NCI-H2107 treated with DMSO at 0.1 percent for 48 hours (cell line): ENCODE data around the gene NNAT.
"Not testable (repeated sequence)": the region's sequence is repeated elsewhere in the genome, so short reads cannot be mapped to it uniquely, and the experiment has no call there.

Experiments used
- DNase-seq: peaks from one replicate; lab custom pipeline; 2025; ENCODE audit not compliant: unreplicated experiment; lab: John Stamatoyannopoulos, UW

The NNAT gene, protein sequence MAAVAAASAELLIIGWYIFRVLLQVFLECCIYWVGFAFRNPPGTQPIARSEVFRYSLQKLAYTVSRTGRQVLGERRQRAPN

DNA sequence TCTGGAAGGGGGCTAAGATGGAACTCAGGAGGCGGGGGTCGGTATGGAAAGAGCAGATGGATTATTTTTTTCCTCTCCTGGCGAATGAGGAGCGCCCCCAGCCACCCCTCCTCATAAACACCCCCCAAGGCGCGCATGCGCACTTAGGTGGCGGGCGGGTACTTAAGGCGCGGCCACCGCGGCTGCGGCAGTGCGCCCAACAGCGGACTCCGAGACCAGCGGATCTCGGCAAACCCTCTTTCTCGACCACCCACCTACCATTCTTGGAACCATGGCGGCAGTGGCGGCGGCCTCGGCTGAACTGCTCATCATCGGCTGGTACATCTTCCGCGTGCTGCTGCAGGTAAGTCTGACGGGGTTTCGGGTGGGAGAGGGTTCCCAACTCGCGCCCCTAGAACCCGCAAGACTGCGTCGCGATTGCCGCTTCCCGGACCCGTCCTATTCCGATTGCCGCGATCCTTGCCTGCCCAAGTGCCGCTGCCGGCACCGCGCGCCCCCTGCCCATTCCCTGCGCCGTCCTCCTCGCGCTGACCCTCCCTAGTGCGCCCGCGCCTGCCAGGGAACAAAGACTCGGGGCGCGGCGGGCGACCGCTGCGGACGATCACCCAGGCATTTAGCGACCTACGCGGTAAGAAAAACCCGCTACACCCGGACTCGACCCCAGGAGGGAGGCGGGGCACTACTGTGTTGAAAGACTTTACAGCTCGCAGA is at the start of gene NNAT:
Gene NNAT, plus strand, starts transcription at position 190 of the 711 bp plus-strand sequence. Its CDS starts 82 bp downstream, at position 272.
- DNase-seq = no peak

GRCh38 chr20:37471741-37472235 is 49.3 kb upstream of the NNAT start:
- DNase-seq = no peak

GRCh38 chr20:37472435-37472834 is 48.6 kb upstream of the NNAT start:
- DNase-seq = not testable (repeated sequence)

- no peak for DNase-seq
These were observed 47.6 kb upstream of the NNAT start for GRCh38 chr20:37473249-37474000.

DNA sequence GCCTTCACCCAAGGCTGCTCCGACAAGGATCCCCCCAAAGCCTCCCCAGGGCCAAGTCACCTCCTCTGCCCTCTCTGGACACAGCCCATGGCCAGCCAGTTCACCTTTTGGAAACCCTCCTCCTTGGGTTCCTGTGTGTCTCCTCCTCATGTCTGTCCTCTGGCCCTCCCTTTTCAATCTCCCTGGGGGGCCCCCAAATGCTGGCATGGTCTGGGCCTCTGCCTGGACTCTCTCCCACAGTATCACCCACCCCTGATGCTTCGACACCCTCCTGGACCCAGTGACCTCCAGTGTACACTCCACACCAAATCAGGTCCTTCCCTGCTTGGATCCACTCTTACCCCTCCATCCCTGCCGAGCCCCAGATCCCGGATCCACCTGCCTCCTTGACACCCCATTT is 46.7 kb upstream of the NNAT start:
- DNase-seq = no peak

DNA sequence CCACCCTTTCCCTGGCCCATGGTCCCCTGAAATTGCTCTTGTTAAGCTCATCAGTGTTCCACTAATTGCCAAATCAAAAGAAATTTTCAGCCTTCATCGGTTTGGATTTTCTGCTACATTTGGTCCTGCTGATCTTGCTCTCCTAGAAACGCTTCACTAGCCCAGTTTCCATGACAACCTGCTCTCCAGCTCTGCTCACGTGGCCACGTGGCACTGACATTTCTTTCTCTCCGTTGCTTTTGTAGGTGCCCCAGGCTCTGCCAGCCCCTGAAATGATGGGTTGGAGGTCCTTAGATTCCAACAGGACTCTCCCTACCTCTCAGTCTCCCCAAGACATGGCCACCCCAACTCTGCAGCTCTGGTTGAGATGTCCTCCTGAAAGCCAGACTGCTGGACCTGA is 45.8 kb upstream of the NNAT start:
- no peak for DNase-seq

DNA sequence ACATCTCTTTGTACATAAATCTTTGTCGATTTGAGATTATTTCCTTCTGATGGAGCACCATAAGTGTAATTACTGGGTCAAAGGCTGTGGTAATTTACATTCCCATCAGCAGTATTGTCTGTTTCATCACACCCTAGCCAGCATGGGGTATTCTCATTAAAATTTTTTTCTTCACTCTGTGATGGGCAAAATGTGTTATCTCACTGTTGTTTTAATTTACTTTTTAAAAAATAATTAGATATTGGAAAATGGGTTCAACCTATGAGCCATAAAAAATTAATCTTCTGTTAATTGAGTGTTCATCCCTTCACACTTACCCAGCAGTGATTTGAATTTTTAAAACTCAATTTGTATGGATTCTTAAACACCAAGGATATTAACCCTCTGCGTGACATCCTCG is 44.0 kb upstream of the NNAT start:
- no peak for DNase-seq

- DNase-seq = no peak
These were observed 41.8 kb upstream of the NNAT start for GRCh38 chr20:37479266-37479665.

DNA sequence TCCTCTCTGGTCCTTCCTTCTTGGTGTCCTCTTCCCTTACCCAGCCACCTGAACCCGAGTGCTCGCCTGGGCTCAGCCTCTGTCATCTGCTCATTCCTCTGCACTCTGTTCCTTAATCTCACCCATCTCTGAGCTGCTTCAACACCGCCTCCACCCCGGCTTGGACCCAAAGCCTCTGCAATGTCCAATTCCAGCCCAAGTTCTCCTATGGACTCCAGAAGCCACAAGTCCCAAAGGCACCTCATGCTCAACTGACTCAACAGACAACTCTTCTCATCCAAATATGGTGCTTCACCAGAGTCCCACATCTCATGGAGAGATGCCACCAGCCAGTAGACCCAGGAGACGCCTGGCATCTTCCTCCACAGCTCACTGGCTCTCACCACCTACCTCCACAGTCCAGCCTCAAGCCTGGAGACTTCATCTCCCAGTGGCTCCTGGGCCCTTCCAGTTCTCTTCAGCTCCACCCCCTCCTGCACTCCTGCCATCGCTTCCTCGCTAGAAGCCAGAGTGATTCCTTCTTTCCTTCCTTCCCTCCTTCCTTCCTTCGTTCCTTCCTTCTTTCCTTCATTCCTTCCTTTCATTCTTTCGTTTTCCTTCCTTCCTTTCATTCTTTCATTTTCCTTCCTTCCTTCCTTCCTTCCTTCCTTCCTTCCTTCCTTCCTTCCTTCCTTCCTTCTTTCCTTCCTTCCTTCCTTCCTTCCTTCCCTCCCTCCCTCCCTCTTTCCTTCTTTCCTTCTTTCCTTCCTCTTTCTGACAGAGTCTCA is 40.9 kb upstream of the NNAT start:
- DNase-seq = no peak

DNA sequence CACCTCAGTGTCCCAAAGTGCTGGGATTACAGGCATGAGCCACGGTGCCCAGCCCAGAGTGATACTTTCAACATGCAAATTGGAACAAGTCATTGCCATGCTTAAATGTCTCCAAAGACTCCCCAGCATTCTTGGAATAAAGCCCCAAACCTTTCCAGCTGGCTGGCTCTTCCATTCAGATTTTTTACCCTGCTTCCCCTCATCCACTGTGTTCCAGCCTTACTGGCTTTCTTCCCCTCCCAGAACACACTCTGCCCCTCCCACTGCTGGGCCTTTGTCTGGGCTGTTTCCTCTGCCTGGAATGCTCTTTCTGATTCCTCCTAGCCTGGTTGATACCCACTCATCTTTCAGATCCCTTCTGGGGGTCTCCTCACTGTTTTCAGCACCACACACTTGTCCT is 40.1 kb upstream of the NNAT start:
- DNase-seq = no peak

- no peak for DNase-seq
These were observed 39.4 kb upstream of the NNAT start for GRCh38 chr20:37481610-37482009.

- DNase-seq = no peak
These were observed 36.7 kb upstream of the NNAT start for GRCh38 chr20:37484331-37484730.

DNA sequence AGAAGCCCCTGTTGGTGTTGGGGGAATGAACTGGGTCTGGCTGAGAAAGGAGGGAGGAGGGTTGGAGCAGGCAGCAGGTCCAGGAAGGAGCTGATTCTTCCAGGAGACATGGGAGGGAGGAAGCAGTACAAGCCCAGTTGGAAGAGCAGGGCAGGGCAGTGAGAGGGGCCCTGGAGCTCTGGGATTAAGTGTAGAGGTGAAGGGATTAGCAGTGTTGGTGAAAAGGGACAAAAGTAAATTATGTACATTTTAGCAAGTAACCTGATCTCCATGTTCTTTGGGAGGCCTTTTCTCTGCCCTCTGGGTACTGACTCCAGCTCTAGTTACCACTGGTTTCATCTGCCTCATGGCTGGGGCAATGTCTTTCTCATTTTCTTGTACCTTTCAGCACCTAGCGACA is 34.8 kb upstream of the NNAT start:
- DNase-seq = not testable (repeated sequence)

GRCh38 chr20:37490663-37491350 is 30.2 kb upstream of the NNAT start:
- DNase-seq = no peak

DNA sequence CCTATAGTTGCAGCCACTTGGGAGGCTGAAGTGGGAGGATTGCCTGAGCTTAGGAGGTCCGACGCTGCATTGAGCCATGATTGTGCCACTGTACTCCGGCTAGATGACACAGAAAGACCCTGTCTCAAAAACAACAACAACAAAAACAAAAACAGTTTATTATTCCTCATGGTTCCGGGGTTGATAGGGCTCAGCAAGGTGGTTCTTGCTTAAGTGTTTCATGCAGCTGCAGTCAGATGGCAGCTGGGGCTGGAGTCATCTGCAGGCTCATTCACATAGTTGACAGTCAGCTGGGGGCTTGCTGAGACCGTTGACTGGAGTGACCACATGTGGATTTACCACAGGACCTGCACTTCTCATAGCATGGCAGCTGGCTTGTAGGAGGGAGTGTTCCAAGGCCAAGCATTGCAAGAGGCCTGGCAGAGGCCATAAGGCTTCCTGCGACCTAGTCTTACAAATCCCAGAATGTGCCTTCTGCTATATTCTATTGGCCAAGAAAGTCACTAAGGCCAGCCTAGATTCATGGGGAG is 28.9 kb upstream of the NNAT start:
- no peak for DNase-seq

DNA sequence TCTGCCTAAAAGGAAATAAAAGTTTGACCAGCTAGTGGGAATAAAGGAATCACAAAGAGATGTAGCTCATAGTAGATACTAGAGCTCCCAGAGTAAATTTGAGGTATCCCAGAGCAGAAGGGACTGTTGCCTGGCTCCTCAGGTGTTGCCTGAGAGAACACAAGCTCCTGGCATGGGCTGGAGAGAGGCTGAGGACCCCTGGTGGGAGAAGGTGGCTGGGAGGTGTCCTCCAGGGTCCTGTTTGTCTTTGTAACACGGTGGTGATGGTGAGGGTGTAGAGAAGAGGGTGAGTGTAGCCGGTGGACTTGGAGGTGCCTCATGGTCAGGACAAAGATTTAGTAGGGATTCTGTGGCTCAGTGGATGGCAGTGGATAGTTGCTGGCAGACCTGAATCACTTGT is 28.1 kb upstream of the NNAT start:
- no peak for DNase-seq

- no peak for DNase-seq
These were observed 26.7 kb upstream of the NNAT start for GRCh38 chr20:37494301-37494700.

GRCh38 chr20:37494796-37495195 is 26.3 kb upstream of the NNAT start:
- no peak for DNase-seq

DNA sequence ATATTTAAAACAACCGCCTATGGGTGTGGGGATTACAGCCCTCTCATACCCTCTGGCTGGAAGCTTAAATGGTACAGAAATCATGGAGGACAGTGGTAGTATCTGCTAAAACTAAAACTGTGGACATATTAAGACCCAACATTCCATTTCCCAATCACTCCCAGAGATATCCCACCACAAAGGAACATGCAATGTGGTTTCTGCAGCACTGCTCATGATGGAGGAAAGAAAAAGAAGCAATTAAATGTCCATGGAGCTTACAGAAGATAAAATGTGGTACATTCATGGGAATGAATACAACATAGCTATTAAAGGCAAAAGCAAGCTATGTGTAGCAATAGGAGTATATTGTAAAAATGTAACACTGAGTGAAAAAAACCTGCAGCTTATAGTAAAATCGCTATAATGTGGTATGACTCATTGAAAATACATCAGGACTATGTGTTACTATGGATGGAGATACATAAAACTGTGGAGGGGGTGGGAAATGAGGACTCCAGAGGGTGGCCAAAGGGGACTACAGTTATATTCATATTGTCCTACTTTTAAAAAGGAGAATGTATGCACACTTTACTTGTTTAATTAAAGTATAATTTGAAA is 22.9 kb upstream of the NNAT start:
- no peak for DNase-seq

DNA sequence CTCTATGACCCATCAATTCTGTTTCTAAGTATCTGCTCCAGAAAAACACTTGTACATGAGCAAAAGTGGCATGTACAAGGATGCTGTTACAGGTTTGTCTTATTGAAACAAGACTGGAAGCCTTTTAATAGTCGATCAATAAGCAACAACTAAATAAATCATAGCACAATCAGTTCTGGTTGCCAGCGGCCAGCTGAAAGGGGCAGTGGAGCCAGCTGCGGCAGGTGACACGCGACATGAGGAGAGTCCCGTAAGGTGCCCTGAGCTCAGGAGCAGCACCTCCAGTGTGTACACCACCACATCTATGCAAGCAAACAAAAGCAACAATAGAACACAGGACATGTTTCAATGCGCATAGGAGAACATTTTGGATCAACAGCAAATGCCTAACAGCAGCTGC is 20.7 kb upstream of the NNAT start:
- peak; percentile 34 for DNase-seq
